ENCODE data around the gene TNIK. TPM values are rescaled to one million over a fixed set of nuclear protein-coding genes. Genes with fewer than 3 reads are reported as not detected.

TNIK gene
- total RNA-seq, 4 donors from 2014 or later = 32.9 to 52.0 (median 40.2) TPM

DNA sequence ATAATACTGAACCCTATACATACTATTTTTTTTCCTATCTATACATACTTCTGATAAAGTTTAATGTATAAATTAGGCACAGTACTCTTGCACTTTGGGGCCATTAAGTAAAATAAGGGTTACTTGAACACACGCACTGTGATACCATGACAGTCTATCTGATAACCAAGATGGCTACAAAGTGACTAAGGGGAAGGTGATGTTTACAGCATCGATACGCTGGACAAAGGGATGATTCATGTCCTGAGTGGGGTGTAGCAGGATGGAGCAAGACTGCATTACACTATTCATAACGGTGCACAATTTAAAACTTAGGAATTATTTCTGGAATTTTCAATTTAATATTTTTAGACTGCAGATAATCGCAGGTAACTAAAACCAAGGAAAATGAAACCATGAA is 403.7 kb downstream of the TNIK start:
- H3K27ac ChIP-seq = no peak overlapping the region
- in situ Hi-C loops (cut with MboI; ENCODE audit: low pct_ligation_motif_present in 1 of 4, low pct_unique_long_range_greater_than_20kb in 1 of 4, low sequenced_read_pairs in 3 of 4) = no loop called here
- 88 to 93% methylated on average over 5 of the region's 5 CpGs for whole genome bisulfite sequencing, 2 donors (ENCODE audit: low coverage in 1 of 2)
- TF ChIP-seq, protein P1, sequence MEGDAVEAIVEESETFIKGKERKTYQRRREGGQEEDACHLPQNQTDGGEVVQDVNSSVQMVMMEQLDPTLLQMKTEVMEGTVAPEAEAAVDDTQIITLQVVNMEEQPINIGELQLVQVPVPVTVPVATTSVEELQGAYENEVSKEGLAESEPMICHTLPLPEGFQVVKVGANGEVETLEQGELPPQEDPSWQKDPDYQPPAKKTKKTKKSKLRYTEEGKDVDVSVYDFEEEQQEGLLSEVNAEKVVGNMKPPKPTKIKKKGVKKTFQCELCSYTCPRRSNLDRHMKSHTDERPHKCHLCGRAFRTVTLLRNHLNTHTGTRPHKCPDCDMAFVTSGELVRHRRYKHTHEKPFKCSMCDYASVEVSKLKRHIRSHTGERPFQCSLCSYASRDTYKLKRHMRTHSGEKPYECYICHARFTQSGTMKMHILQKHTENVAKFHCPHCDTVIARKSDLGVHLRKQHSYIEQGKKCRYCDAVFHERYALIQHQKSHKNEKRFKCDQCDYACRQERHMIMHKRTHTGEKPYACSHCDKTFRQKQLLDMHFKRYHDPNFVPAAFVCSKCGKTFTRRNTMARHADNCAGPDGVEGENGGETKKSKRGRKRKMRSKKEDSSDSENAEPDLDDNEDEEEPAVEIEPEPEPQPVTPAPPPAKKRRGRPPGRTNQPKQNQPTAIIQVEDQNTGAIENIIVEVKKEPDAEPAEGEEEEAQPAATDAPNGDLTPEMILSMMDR (IDR thresholded peaks at IDR 0.05) = no peak
- TF ChIP-seq POLR2A (IDR thresholded peaks at IDR 0.05) (no peak), POLR2AphosphoS5 (IDR thresholded peaks at IDR 0.05) (no peak), EP300 (IDR thresholded peaks at IDR 0.05; ENCODE audit: low read depth) (no peak)
- H3K36me3 ChIP-seq = no peaks in the 10 kb centered on the region
- no peaks in the 10 kb centered on the region for H3K9me3 ChIP-seq
- H3K4me1 ChIP-seq = peaks cover 0 to 13% (median 3%) of the 10 kb centered on the region in 4 donors
- no peak overlapping the region for H3K4me3 ChIP-seq
- DNase-seq = no peak
- H3K27me3 ChIP-seq = no peaks in the 10 kb centered on the region
- intact Hi-C loops (cut with DNase I; ENCODE audit: low total_unique reads) = no loop called here

DNA sequence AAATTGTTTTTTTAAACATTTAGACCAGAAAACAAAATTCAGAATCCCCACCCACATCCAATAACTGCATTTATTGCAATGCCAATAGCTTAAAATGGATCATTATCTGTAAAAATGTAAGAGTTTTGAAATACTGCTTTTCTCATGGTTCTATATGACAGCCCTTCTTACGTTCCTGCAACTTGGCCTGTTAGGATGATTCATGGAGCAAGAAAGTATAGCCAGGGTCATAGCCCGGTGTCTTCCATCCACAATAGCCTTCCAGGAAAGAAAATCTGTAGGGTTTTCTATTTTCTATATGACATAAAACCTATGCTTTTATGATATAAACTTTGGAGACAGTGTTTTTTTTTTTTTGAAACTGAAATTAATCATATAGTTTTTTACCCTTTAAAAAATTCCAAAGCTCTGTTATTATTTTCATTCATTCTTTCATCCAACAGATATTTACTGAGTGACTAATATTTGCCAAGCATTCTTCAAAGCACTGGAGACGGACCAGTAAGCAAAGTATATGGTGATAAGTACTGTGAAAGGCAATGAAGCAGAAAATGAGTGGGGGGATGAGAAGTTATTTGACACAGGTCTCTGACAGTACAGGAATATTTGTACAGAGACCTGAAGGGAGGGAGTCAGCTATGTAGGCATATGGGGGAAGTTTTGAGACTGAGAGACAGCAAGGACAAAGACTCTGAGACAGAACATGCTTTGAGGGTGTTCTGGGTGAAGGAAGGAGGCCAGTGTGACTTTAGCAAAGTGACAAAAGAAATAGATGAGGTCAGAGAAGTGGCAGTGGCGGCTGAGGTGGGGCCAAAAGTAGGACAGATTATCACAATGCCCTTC is 404.6 kb downstream of the TNIK start:
- in situ Hi-C loops (cut with MboI; ENCODE audit: low pct_ligation_motif_present in 1 of 4, low pct_unique_long_range_greater_than_20kb in 1 of 4, low sequenced_read_pairs in 3 of 4) = no loop called here
- no peak for DNase-seq
- intact Hi-C loops (cut with DNase I; ENCODE audit: low total_unique reads) = no loop called here

DNA sequence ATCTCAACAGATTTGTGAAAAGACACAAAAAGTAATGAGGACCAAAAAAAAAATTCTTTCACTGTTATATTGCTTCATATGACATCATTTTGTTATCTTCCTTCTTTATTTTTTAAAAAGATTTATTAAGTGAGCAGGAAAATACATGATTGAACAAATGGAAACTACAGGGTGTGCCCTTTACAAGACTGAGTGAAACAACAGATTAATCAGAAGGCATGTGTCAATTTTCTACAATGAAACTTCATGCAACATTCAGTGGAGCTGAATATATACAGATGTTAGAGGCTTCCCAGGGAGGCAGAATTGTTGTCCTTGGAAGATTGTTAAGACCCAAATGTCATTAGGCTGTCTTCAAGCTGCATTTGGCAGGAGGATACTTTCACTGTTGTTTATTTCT is 405.3 kb downstream of the TNIK start:
- TF ChIP-seq POLR2A (IDR thresholded peaks at IDR 0.05) = no peak
- TF ChIP-seq EP300 (IDR thresholded peaks at IDR 0.05; ENCODE audit: low read depth) = no peak
- TF ChIP-seq, protein P1 (IDR thresholded peaks at IDR 0.05) = no peak
- no peak for TF ChIP-seq POLR2AphosphoS5 (IDR thresholded peaks at IDR 0.05)
- DNase-seq = no peak
- no peak overlapping the region for H3K4me3 ChIP-seq
- H3K4me1 ChIP-seq = peaks cover 0 to 13% (median 3%) of the 10 kb centered on the region in 4 donors
- in situ Hi-C loops (cut with MboI; ENCODE audit: low pct_ligation_motif_present in 1 of 4, low pct_unique_long_range_greater_than_20kb in 1 of 4, low sequenced_read_pairs in 3 of 4) = no loop called here
- H3K9me3 ChIP-seq = no peaks in the 10 kb centered on the region
- H3K36me3 ChIP-seq = no peaks in the 10 kb centered on the region
- no peaks in the 10 kb centered on the region for H3K27me3 ChIP-seq
- intact Hi-C loops (cut with DNase I; ENCODE audit: low total_unique reads) = loop anchor here (5.0 kb wide), 1 partner anchor 512 kb away; no protein-coding TSS in a partner anchor
- no peak overlapping the region for H3K27ac ChIP-seq

More for the DNA sequence above, 404.6 kb downstream of the TNIK start:
- Histone ChIP-seq H3K27ac (no peak overlapping the region), H3K9me3 (no peaks in the 10 kb centered on the region), H3K4me3 (no peak overlapping the region), H3K36me3 (no peaks in the 10 kb centered on the region), H3K27me3 (no peaks in the 10 kb centered on the region), H3K4me1 (peaks cover 0 to 13% (median 3%) of the 10 kb centered on the region in 4 donors)
- WGBS, 2 donors (ENCODE audit: low coverage in 1 of 2) = 58 to 69% methylated on average over 4 of the region's 4 CpGs
- TF ChIP-seq, protein P1 (IDR thresholded peaks at IDR 0.05) = no peak
- TF ChIP-seq POLR2A (IDR thresholded peaks at IDR 0.05) (no peak), EP300 (IDR thresholded peaks at IDR 0.05; ENCODE audit: low read depth) (no peak), POLR2AphosphoS5 (IDR thresholded peaks at IDR 0.05) (no peak)

DNA sequence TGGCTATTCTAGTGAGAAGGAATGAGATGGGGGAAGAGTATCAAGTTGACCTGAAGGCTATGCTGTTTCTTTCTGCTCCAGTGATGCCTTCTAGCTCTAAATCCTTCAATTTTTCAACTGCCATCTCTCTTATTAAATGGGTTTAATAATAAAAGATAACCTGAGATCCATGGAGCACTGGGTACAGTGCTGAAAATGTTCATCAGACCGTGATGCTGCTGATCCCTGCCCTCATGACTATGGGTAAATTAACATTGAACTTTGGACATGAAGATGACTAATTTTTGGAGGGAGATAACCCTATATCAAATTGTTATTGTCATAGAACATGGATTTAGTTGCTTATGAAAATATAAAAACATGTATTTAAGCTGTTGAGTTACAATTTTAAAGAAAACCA is 406.0 kb downstream of the TNIK start:
- H3K4me3 ChIP-seq = no peak overlapping the region
- in situ Hi-C loops (cut with MboI; ENCODE audit: low pct_ligation_motif_present in 1 of 4, low pct_unique_long_range_greater_than_20kb in 1 of 4, low sequenced_read_pairs in 3 of 4) = no loop called here
- peaks cover 0 to 8% (median 3%) of the 10 kb centered on the region in 4 donors for H3K4me1 ChIP-seq
- no peaks in the 10 kb centered on the region for H3K27me3 ChIP-seq
- intact Hi-C loops (cut with DNase I; ENCODE audit: low total_unique reads) = loop anchor here (5.0 kb wide), 1 partner anchor 513 kb away; no protein-coding TSS in a partner anchor
- H3K27ac ChIP-seq = no peak overlapping the region
- no peaks in the 10 kb centered on the region for H3K36me3 ChIP-seq
- TF ChIP-seq POLR2A (IDR thresholded peaks at IDR 0.05) (no peak), EP300 (IDR thresholded peaks at IDR 0.05; ENCODE audit: low read depth) (no peak), POLR2AphosphoS5 (IDR thresholded peaks at IDR 0.05) (no peak)
- TF ChIP-seq, protein P1 (IDR thresholded peaks at IDR 0.05) = no peak
- no peak for DNase-seq
- H3K9me3 ChIP-seq = no peaks in the 10 kb centered on the region
- WGBS, 2 donors (ENCODE audit: low coverage in 1 of 2) = 50 to 58% methylated on average over 1 of the region's 1 CpG
